Trophoblast cell (in vitro differentiated cells and primary cell): ENCODE data around the gene PICALM.

ENCODE experiments used
- DNase-seq, 2 donors: peaks; one replicate each; pipeline ENCODE4 v3.0.0-alpha.2; 2016
- H2AFZ ChIP-seq: 2 replicates; pipeline ENCODE4 v1.6.1; 2013; ENCODE audit warnings: low read length, moderate library complexity, mild to moderate bottlenecking; ENCODE audit not compliant: insufficient read depth, poor library complexity
- H2AK5ac ChIP-seq: 2 replicates; pipeline ENCODE4 v1.6.1; 2013; ENCODE audit warnings: mild to moderate bottlenecking, low read length
- H2BK120ac ChIP-seq: 2 replicates; pipeline ENCODE4 v1.6.1; 2013; ENCODE audit warnings: low read length, mild to moderate bottlenecking, moderate library complexity; ENCODE audit not compliant: insufficient read depth, poor library complexity
- H2BK12ac ChIP-seq: 2 replicates; pipeline ENCODE4 v1.6.1; 2013; ENCODE audit warnings: mild to moderate bottlenecking, low read length, moderate library complexity
- H2BK5ac ChIP-seq: 2 replicates; pipeline ENCODE4 v1.6.1; 2013; ENCODE audit warnings: low read length, low read depth, moderate library complexity, mild to moderate bottlenecking; ENCODE audit not compliant: poor library complexity
- H3K14ac ChIP-seq: 2 replicates; pipeline ENCODE4 v1.6.1; 2013; ENCODE audit warnings: mild to moderate bottlenecking, low read length
- H3K18ac ChIP-seq: 2 replicates; pipeline ENCODE4 v1.6.1; 2013; ENCODE audit warnings: mild to moderate bottlenecking, low read length
- H3K23ac ChIP-seq: 2 replicates; pipeline ENCODE4 v1.6.1; 2013; ENCODE audit warnings: low read length
- H3K27ac ChIP-seq: 2 replicates; pipeline ENCODE4 v1.5.1; 2013; ENCODE audit warnings: low read depth, mild to moderate bottlenecking, inconsistent platforms, low read length, moderate library complexity
- H3K27me3 ChIP-seq: 2 replicates; pipeline ENCODE4 v1.6.1; 2013; ENCODE audit warnings: inconsistent platforms, mild to moderate bottlenecking, low read length, moderate library complexity; ENCODE audit not compliant: insufficient read depth
- H3K36me3 ChIP-seq, 2 experiments: 1 replicate in 1 of 2; 2 replicates in 1 of 2; pipeline ENCODE4 v1.6.1; 2013; ENCODE audit warnings: low read length in 2 of 2, mild to moderate bottlenecking in 2 of 2, moderate library complexity in 1 of 2; ENCODE audit not compliant: insufficient read depth in 2 of 2, control insufficient read depth in 1 of 2
- H3K4ac ChIP-seq: 2 replicates; pipeline ENCODE4 v1.6.1; 2013; ENCODE audit warnings: low read depth, mild to moderate bottlenecking, low read length, moderate library complexity
- H3K4me1 ChIP-seq, 2 experiments: 1 replicate in 1 of 2; 2 replicates in 1 of 2; pipeline ENCODE4 v1.6.1; 2013; ENCODE audit warnings: low read length in 2 of 2, mild to moderate bottlenecking in 2 of 2, moderate library complexity in 1 of 2; ENCODE audit not compliant: insufficient read depth in 2 of 2, control insufficient read depth in 1 of 2
- H3K4me2 ChIP-seq: 2 replicates; pipeline ENCODE4 v1.6.1; 2013; ENCODE audit warnings: inconsistent platforms, mild to moderate bottlenecking, low read length, moderate library complexity
- H3K4me3 ChIP-seq: 2 replicates; pipeline ENCODE4 v1.5.1; 2013; ENCODE audit warnings: mild to moderate bottlenecking, low read depth, low read length, inconsistent platforms
- H3K79me1 ChIP-seq: one replicate; pipeline ENCODE4 v1.6.1; 2013; ENCODE audit warnings: low read length
- H3K79me2 ChIP-seq: 2 replicates; pipeline ENCODE4 v1.6.1; 2013; ENCODE audit warnings: low read length, mild to moderate bottlenecking; ENCODE audit not compliant: control insufficient read depth, insufficient read depth, poor library complexity
- H3K9ac ChIP-seq: 2 replicates; pipeline ENCODE4 v1.6.1; 2013; ENCODE audit warnings: mild to moderate bottlenecking, low read length
- H3K9me3 ChIP-seq: 2 replicates; pipeline ENCODE4 v1.6.1; 2013; ENCODE audit warnings: low read depth, mild to moderate bottlenecking, control low read depth, inconsistent platforms, low read length; ENCODE audit not compliant: insufficient read depth
- H4K12ac ChIP-seq: 2 replicates; pipeline ENCODE4 v1.6.1; 2013; ENCODE audit warnings: low read depth, mild to moderate bottlenecking, low read length, moderate library complexity
- H4K8ac ChIP-seq: 2 replicates; pipeline ENCODE4 v1.6.1; 2013; ENCODE audit warnings: low read depth, mild to moderate bottlenecking, low read length, moderate library complexity
- H4K91ac ChIP-seq: one replicate; pipeline ENCODE4 v1.6.1; 2013; ENCODE audit warnings: low read depth, mild to moderate bottlenecking, low read length, moderate library complexity
- WGBS: extraction: QIAGEN DNeasy Blood & Tissue Kit; methylation state at CpG from one replicate; pipeline ENCODE4 v1.1.7; 2013; ENCODE audit warnings: missing lambda C conversion rate; ENCODE audit not compliant: insufficient read length, insufficient coverage; ENCODE audit errors: extremely low coverage; 5-methylcytosine and 5-hydroxymethylcytosine counted together

The PICALM gene

DNA sequence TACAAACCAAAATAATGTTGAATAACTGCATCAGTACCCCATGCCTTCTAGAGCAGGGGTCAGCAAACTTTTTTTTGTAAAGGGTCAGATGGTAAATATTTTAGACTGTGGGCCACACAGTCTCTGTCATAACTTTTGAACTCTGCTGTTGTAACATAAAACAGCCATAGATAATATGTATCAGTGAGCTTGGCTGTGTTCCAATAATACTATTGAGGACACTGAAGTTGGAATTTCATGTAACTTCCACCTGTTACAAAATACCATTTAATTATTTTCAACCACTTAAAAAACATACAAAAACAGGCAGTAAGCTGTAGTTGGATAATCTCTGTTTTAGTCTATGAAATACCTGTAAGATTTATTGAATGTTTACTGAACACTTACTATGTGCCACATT is 55.2 kb downstream of the PICALM start:
- no peak overlapping the region for H2BK5ac ChIP-seq
- no peak overlapping the region for H3K18ac ChIP-seq
- H3K4me2 ChIP-seq = no peak overlapping the region
- no peaks in the 10 kb centered on the region for H3K27me3 ChIP-seq
- no peak overlapping the region for H2AFZ ChIP-seq
- H3K23ac ChIP-seq = no peak overlapping the region
- no peak overlapping the region for H3K27ac ChIP-seq
- H2AK5ac ChIP-seq = no peak overlapping the region
- no peaks in the 10 kb centered on the region for H3K4me1 ChIP-seq
- no peak overlapping the region for H4K12ac ChIP-seq
- H4K8ac ChIP-seq = no peak overlapping the region
- no peak overlapping the region for H3K4me3 ChIP-seq
- DNase-seq = no peak
- H2BK12ac ChIP-seq = no peak overlapping the region
- no peaks in the 10 kb centered on the region for H3K79me2 ChIP-seq
- H3K14ac ChIP-seq = no peak overlapping the region
- no peaks in the 10 kb centered on the region for H3K79me1 ChIP-seq
- H3K9me3 ChIP-seq = no peaks in the 10 kb centered on the region
- H3K36me3 ChIP-seq = peaks cover 15 to 17% of the 10 kb centered on the region in 2 experiments
- H3K9ac ChIP-seq = no peak overlapping the region
- no peak overlapping the region for H3K4ac ChIP-seq
- no peak overlapping the region for H2BK120ac ChIP-seq
- H4K91ac ChIP-seq = no peak overlapping the region

DNA sequence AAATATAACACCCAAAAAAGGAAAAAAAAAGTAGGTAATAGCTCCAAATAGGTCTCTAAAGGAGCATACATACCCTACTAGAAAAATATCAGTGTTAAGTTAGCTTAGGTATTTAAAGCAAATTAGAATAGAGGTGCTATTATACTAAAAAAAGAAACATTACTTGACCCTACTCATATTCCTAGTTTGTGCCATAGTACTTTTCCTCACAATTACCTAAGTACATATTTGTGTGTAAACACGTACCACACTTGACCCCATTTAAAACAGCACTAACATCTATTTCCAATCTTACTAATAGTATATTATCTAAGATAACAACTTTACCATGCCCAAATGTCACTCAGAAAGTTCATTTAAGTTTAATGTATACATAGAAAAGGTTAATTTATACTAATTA is 57.7 kb downstream of the PICALM start:
- H3K79me1 ChIP-seq = no peaks in the 10 kb centered on the region
- H3K4me2 ChIP-seq = no peak overlapping the region
- no peak overlapping the region for H3K4me3 ChIP-seq
- H3K27ac ChIP-seq = no peak overlapping the region
- H3K9me3 ChIP-seq = no peaks in the 10 kb centered on the region
- no peak overlapping the region for H2BK120ac ChIP-seq
- no peak overlapping the region for H3K9ac ChIP-seq
- no CpG with 5 or more reads among the region's 1 CpG for WGBS
- H3K79me2 ChIP-seq = no peaks in the 10 kb centered on the region
- H2BK12ac ChIP-seq = no peak overlapping the region
- H4K12ac ChIP-seq = no peak overlapping the region
- no peak overlapping the region for H3K14ac ChIP-seq
- H4K91ac ChIP-seq = no peak overlapping the region
- no peak overlapping the region for H2AK5ac ChIP-seq
- no peaks in the 10 kb centered on the region for H3K4me1 ChIP-seq
- peaks cover 16 to 17% of the 10 kb centered on the region in 2 experiments for H3K36me3 ChIP-seq
- H3K23ac ChIP-seq = no peak overlapping the region
- H3K27me3 ChIP-seq = no peaks in the 10 kb centered on the region
- no peak overlapping the region for H3K4ac ChIP-seq
- DNase-seq = no peak
- H4K8ac ChIP-seq = no peak overlapping the region
- no peak overlapping the region for H2AFZ ChIP-seq
- no peak overlapping the region for H3K18ac ChIP-seq
- H2BK5ac ChIP-seq = no peak overlapping the region

- DNase-seq = no peak
- no peak overlapping the region for H3K4me3 ChIP-seq
- no peak overlapping the region for H3K18ac ChIP-seq
- H3K4me1 ChIP-seq = no peaks in the 10 kb centered on the region
- no peak overlapping the region for H2AK5ac ChIP-seq
- no peak overlapping the region for H4K8ac ChIP-seq
- H3K9ac ChIP-seq = no peak overlapping the region
- H2AFZ ChIP-seq = no peak overlapping the region
- H3K23ac ChIP-seq = no peak overlapping the region
- no peaks in the 10 kb centered on the region for H3K27me3 ChIP-seq
- H3K4me2 ChIP-seq = no peak overlapping the region
- no peaks in the 10 kb centered on the region for H3K79me1 ChIP-seq
- H2BK5ac ChIP-seq = no peak overlapping the region
- H3K14ac ChIP-seq = no peak overlapping the region
- no peak overlapping the region for H4K12ac ChIP-seq
- no peaks in the 10 kb centered on the region for H3K79me2 ChIP-seq
- no peak overlapping the region for H2BK12ac ChIP-seq
- peaks cover 2% of the 10 kb centered on the region for H3K9me3 ChIP-seq
- no peak overlapping the region for H3K27ac ChIP-seq
- no peak overlapping the region for H3K4ac ChIP-seq
- WGBS = no CpG with 5 or more reads among the region's 2 CpGs
- peaks cover 14 to 26% of the 10 kb centered on the region in 2 experiments for H3K36me3 ChIP-seq
- no peak overlapping the region for H4K91ac ChIP-seq
- no peak overlapping the region for H2BK120ac ChIP-seq
These were observed 65.2 kb downstream of the PICALM start for GRCh38 chr11:86003654-86004053.

- Histone ChIP-seq H2AFZ (no peak overlapping the region), H3K27ac (no peak overlapping the region), H2BK5ac (no peak overlapping the region), H3K36me3 (peaks cover 23 to 34% of the 10 kb centered on the region in 2 experiments), H3K4me3 (no peak overlapping the region), H3K4ac (no peak overlapping the region), H3K79me1 (no peaks in the 10 kb centered on the region), H2AK5ac (no peak overlapping the region), H3K4me1 (no peaks in the 10 kb centered on the region), H4K91ac (no peak overlapping the region), H4K12ac (no peak overlapping the region), H2BK120ac (no peak overlapping the region), H3K4me2 (no peak overlapping the region), H3K9me3 (peaks cover 2% of the 10 kb centered on the region), H4K8ac (no peak overlapping the region), H3K9ac (no peak overlapping the region), H3K79me2 (no peaks in the 10 kb centered on the region), H3K23ac (no peak overlapping the region), H3K14ac (no peak overlapping the region), H3K18ac (no peak overlapping the region), H2BK12ac (no peak overlapping the region), H3K27me3 (no peaks in the 10 kb centered on the region)
- no CpG with 5 or more reads among the region's 3 CpGs for WGBS
- DNase-seq = no peak
These were observed 66.5 kb downstream of the PICALM start for GRCh38 chr11:86002431-86002830.
